ENCODE data around the gene PRDM9.

Gene PRDM9

DNA sequence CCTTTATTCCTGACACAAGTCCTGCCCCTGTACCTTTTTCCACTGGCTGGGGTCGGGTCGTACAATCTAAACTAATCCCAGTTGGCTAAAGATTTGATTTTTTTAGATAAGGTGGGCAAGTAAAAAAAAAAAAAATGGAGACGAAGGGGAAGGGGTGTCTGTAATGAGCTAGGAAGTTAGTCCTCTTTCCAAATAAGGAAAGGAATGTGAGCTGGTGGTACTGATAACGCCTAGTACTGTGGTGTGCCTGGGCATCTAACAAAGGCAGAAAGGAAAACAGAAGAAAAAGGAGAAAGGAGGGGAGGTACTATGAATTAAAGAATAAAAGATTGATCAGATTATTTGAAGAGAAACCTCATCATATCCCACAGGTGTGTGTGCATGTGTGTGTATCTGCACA, 21.3 kb downstream of the PRDM9 start:
- DNase-seq: no peak

DNA sequence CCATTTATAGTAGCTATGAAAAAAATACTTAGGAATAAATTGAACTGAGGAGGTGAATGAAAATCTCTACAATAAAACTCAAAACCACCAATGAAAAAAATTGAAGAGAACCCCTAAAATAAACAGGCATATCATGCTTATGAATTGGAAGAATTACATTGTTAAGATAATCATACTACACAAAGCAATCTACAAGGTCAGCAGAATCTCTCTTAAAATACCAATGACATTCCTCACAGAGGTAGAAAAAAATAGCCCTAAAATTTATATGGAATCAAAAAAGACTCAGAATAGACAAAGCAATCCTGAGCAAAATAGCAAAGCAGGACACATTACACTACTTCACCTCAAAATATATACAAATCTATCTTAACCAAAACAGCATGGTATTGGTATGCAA, 23.2 kb downstream of the PRDM9 start:
- DNase-seq: no peak

DNA sequence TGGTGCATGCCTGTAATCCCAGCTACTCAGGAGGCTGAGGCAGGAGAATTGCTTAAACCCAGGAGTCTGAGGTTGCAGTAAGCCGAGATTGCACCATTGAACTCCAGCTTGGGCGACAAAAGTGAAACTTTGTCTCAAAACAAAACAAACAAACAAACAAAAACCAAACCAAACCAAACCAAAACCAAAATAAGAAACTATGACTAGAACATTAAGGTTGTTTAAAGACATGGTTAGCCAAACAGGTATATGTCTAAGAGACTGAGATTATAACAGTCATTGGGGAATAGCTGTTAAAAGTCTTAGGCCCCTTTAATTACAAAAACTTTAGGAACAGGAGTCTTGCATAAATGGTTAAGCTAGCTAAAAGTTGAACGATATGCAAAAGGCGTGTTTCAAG, 63.6 kb downstream of the PRDM9 start:
- no peak for DNase-seq

All from NCI-H2107 (cell line).